Stimulated activated CD4-positive, alpha-beta T cell treated with anti-CD3 and anti-CD28 coated beads, Interleukin-15, amount 100 ng/mL, for 48 hours (primary cell): ENCODE results near the gene ASB8.
A peak's percentile ranks its signal among the peaks of the same experiment; 100 is the strongest.
"Not testable (repeated sequence)": the region's sequence is repeated elsewhere in the genome, so short reads cannot be mapped to it uniquely, and the experiment has no call there.

Source experiments
- DNase-seq, 2 donors: peaks; one replicate each; pipeline ENCODE4 v3.0.0-alpha.2; 2020; ENCODE audit warnings: low read depth in 2 of 2

ASB8 gene

GRCh38 chr12:48142818-48143674, 14.3 kb downstream of the ASB8 start:
- DNase-seq = no peak

- DNase-seq = no peak
Observed at GRCh38 chr12:48135027-48135426, 22.3 kb downstream of the ASB8 start.

- no peak for DNase-seq
Observed at GRCh38 chr12:48132826-48133225, 24.5 kb downstream of the ASB8 start.

DNA sequence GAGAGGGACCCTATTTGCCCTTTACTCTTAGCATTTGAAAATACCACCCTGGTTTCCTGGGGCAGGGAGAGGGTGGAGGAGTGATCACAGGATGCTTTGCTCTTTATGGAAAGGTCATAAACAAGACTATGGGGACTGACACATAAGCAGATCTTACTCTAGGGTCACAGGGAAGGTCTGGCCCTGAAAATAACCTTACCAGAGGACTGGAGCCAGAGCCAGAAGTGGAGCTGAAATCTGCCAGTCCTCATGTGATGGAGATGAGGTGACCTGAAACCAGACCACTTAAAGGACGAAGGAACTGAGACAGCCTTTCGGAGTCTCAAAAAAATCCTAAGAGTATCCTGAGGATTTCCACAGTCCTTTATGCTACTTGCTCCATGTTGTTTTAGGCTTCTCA, 25.8 kb downstream of the ASB8 start:
- DNase-seq = no peak

DNA sequence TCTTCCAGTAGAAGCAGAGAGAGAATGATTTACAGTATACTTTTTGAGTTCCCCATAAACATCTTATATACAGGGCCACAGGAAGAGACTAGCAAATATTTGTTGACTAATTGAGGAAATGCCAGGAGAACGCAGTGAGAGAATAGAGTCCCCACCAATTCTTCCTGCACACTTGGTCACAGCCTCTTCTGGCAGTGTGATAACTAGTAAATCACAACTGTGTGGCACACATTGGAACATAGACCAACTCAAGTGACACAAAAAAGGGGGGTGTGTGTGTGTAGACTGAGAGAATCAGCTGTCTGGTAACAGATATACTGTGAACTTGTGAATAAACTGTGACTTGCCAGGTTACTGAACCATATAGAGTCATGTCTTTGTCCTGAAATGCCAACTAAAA, 27.9 kb downstream of the ASB8 start:
- DNase-seq = no peak

DNA sequence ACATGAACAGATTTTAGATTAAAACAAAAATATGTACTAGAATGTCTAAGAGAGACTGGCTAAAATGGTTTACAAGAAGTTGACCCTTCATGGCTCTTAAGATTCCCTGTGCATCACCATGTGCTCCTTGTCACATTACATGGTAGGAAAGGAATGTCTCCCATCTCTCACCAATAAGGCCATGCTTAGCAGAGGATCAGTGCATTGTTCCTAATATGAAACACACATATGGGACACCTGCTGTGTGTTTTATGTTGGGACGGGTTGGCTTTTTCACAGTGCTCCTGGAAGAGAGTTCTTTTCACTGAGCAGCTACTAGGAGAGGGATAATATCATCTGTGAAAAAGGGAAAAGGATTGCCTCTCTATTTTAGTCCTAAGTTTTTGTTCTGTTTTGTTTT, 28.5 kb downstream of the ASB8 start:
- DNase-seq = no peak

GRCh38 chr12:48126953-48127630, 30.2 kb downstream of the ASB8 start:
- DNase-seq = no peak

- DNase-seq = no peak
Observed at GRCh38 chr12:48125985-48126384, 31.3 kb downstream of the ASB8 start.

- not testable (repeated sequence) for DNase-seq
Observed at GRCh38 chr12:48125542-48125941, 31.8 kb downstream of the ASB8 start.

- DNase-seq = no peak
Observed at GRCh38 chr12:48123169-48123568, 34.1 kb downstream of the ASB8 start.

DNA sequence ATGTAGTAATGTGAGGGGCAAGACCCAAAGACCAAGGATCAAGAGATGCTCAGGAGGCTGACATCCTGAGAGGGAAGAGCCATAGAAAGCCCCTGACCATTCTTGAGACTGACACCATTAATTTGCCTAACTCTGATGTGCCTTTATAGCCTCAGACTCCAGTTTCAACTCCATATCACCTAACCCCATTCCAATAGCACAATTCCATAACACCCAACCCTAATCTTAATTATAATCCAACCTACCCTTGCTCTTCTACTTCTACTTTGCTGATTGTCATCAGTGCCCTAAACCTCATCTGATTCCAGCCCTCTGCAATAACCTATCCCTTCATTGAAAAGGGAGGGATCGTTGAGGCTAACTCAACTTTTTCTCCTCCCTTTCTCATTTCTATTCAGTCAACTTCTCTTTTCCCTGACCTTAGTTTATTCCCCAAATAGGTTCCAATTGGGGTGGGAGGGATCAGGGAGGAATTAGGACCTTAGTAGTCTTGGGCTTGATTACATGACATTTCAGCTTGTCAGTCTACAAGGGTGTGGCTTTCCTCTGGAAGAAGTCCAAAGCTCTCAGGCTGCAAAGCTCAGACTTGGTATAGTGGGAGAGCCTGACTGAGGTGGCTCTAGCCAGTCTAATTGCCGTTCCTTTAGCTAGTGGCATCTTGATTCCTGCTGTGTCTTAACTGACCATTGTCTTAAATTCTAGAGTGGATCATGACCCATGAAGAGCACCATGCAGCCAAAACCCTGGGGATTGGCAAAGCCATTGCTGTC, 35.1 kb downstream of the ASB8 start:
- no peak for DNase-seq

DNA sequence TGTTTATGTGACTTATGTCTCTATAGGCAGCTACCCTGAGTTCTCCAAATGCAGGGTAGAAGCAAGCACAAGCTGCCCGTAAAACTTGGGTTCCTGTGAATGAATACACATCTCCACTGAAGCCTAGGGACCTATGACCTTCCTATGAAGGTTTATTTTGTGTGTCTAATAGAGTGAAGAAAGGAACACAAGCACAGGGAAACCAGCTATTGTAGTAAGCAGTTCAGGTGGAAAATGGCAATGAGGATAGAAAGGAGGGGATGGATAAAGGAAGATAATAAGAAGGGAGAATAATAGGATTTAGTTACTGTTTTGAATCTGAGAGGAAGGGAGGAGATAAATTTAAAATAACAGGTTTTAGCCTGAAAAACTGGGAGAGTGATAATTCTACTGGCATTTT, 35.8 kb downstream of the ASB8 start:
- no peak for DNase-seq

- no peak for DNase-seq
Observed at GRCh38 chr12:48119834-48120195, 37.5 kb downstream of the ASB8 start.

- DNase-seq = peak; percentile 67 to 71
Observed at GRCh38 chr12:48119078-48119833, 38.1 kb downstream of the ASB8 start, which contains the start of gene PFKM. Gene PFKM, plus strand, starts transcription at chr12:48119364. Its CDS starts 3,411 bp downstream, at chr12:48122775.

DNA sequence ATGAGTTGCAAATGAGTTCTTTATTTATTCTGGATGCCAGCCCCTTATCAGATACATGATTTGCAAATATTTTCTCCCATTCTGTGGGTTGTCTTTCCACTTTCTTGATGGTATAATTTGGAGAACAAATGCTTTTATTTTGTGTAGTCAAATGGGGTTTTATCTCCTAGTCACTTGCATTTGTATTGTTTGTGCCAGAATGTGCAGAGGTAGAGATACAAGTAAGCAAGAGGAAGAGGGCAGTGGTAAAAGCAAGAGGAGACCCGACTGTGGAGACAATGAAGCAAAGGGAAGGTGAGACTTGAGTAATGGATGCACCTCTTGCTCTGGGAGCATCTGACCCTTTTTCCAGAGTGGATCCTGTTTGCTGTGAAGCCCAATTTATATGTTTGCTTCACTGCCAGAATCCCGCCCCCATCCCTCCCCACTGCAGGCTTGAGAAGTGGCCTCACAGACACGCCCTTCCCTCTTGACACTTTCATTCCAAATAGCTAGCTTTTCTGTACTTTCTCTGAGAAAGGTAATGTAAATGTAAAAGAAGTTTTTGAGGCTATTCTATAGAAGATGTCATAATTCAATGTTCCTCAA, 38.9 kb downstream of the ASB8 start:
- DNase-seq = no peak

GRCh38 chr12:48115957-48116356, 41.4 kb downstream of the ASB8 start:
- DNase-seq = no peak

DNA sequence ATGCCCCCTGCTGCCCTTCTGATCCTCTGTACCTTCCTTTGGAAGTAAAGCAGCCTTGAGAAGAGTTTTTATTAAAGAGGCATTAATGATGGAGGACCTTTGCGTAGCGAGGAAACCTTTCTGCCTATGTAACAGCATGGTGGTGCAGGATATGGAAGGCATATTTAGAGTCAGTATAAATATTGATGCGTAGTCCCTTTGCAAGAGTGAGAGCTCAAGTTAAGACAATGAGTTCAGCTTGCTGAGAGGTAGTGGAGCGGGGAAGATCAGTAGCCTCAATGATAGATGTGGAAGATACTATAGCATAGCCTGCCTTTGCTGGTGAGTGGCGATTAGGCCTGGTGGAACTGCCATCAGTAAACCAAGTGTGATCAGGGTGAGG, 46.0 kb downstream of the ASB8 start:
- DNase-seq = not testable (repeated sequence)

- no peak for DNase-seq
Observed at GRCh38 chr12:48110691-48111311, 46.5 kb downstream of the ASB8 start.

- no peak for DNase-seq
Observed at GRCh38 chr12:48109424-48109823, 47.9 kb downstream of the ASB8 start.

DNA sequence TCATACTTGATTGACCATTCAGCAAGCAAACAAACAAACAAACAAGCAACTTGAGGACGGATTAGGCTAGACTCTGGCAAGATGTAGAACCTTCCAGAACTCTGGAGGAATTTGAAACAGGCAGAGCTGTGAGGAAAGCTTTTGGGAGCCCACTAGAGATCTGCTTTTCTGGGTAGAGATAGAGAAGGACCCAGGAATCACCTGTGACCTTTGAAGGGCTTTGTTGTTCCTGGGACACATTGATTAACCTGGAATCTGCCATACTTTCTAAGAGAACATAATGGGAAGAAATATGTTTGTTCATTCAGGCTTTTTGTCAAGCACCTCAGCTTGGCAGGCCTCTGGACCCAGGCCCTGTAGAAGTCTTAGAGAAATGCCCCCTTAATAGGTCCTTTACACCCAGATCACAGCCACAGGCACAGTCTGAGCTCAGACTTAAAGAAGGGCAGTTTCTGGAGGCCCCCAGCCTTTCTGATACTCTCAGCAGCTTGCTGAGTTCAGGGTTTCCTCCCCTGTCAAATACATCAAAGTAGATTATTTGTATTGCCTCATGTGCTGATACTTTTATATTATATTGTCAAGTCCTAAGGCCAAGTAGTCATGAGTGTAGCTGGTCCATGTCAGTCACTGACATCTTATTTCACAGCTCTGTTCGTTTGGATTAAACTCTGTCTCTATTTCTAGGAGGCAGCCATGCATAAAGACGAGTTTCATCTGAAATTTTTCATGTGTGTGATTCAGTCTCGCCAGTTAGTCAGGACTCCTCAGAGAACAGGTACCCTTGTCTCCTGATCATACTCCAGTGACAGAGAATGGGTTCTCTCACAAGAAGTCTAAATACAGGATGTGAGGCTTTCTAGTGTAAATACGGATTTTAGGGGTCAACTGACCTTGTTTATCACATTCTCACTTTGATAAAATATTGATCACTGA, 50.4 kb downstream of the ASB8 start:
- DNase-seq = no peak
